ENCODE data around the gene CDK5R1. TPM values are rescaled to one million over a fixed set of nuclear protein-coding genes. Genes with fewer than 3 reads are reported as not detected.

The CDK5R1 gene
- 7.0 and 8.0 TPM in 2 replicates for total RNA-seq

DNA sequence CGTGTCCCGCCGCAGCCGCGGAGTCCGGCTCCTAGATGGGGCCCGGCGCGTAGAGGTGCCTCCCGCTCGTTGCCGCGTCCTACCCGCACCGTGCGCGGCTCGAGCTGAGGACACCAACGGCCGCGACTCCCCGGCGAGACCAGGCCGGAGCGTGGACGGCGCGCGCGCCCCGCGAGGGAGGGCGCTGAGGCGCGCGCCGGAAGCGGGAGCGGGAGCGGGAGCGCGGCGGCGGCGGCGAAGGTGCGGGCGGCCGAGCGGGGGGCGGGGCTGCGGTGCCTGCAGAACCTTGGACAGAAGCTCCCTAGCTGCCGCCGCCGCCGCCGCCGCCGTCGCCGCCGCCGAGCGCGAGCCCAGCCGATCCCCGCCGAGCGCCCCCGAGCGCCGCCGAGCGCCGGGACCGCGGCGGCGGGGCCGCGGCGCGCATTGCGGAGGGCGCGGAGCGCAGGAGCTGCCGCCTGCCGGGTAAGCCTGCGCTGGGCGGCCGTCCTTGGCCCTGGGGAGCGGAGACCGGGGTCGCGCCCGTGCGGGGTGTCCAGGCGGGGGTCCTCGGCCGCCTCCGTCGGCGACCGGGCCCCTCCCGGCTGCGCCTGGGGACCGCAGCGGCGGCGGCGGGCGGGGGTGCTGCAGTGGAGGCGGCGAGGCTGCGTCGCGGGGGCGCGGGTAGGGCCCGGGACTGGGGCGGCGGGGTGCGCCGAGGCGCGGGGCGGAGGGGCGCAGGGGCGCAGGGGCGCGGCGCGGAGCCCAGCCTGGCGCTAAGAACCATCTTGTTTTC is at the start of gene CDK5R1:
CDK5R1 (plus strand) TSS at position 293 of the 772 bp plus-strand sequence. CDS start 628 bp downstream, outside the sequence.
- no peak for TF ChIP-seq CTCF (conservative IDR thresholded peaks at IDR 0.05; ENCODE audit: low read depth, low read length)
- no peak for DNase-seq (ENCODE audit: low read depth)
- H3K4me3 ChIP-seq (ENCODE audit: low read depth, low read length) = peak within 1 kb of the TSS; percentile 63

- TF ChIP-seq CTCF (conservative IDR thresholded peaks at IDR 0.05; ENCODE audit: low read depth, low read length) = no peak
- DNase-seq (ENCODE audit: low read depth) = no peak
- H3K4me3 ChIP-seq (ENCODE audit: low read depth, low read length) = no peak overlapping the region
These were observed 46.1 kb upstream of the CDK5R1 start for GRCh38 chr17:32440722-32441121.

DNA sequence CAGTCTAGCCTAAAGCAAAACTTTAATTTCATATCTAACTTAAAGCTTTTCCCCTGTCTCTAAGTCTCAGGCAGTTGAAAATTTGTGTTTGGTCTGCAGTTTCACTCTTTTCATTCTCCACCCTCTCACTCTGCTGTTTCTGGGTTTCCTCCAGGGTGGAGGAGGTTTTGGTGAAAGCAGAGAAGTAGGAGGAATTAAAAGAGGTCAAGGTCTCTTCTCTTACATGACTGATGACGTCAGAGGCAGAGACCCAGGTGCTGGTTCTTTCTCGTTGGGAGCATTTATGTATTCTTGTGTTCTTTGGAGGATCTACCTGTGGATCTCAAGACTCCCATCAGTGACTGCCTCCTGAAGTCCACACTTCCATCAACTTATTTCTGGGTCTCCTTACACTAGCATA is 44.9 kb upstream of the CDK5R1 start:
- TF ChIP-seq CTCF (conservative IDR thresholded peaks at IDR 0.05; ENCODE audit: low read depth, low read length) = no peak
- H3K4me3 ChIP-seq (ENCODE audit: low read depth, low read length) = no peak overlapping the region
- DNase-seq (ENCODE audit: low read depth) = no peak

DNA sequence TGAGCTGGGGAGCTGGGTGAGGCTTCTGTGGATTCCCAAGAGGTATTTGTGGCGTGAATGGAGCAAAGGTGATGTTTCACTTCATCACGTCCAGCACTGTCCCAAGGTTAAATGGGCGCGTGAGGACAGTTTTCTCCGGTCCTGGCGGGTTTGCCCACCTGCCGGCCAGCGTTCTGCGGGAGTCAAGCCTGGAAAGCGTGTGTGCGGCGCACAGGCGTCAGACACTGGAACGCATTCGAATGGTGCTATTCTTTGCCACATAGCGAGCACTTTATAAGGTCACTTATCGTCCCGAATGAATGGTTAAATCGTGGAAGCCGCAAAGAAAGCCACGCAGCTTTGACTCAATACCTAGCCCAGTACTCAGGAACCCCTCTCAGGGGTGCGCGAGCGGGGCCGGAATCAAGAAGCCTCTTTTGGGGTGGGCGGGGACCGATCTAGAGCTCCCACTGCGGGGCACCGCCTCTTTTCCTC is 42.9 kb upstream of the CDK5R1 start:
- H3K4me3 ChIP-seq (ENCODE audit: low read depth, low read length) = peak overlapping the region; percentile 97
- no peak for TF ChIP-seq CTCF (conservative IDR thresholded peaks at IDR 0.05; ENCODE audit: low read depth, low read length)
- DNase-seq (ENCODE audit: low read depth) = no peak

DNA sequence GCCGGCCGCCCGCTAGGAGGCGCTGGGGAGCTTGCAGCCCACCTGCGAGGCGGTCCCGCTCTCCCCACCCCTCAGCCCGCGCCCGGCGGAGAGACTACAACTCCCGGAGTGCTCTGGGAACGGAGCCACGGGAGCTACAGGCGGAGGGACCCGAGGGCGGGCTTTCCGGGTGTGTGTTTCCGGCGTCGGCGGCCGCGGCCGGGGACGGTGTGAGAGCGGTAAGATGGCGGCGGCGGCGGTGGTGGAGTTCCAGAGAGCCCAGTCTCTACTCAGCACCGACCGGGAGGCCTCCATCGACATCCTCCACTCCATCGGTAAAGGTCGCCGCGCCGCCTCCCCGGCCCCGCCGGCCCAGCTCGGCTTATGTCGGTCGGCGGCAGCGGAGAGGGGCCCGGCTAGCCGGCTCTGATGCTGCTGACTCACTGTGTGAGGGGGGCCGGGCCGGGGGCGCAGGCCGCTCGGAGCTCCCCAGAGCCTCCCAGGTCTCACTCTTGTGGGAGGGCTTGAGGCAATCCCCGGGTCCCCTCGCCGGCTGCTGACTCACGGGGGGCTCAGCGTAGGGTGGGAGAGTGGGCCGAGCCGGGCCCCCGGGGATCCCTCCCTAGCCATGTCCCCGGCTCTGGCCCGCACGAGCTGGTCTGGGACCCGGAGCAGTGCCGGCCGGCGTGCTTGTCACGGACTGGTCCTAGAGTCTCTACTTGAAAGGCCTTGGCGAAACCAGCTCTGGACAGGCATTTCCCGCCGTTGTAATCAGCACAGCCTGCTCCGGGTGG is 42.3 kb upstream of the CDK5R1 start, which contains the start of gene PSMD11:
PSMD11 (plus strand) TSS at position 210 of the 773 bp plus-strand sequence; CDS start at position 224, 14 bp downstream.
- H3K4me3 ChIP-seq (ENCODE audit: low read depth, low read length) = peak within 1 kb of the TSS; percentile 97
- peak; percentile 76 for TF ChIP-seq CTCF (conservative IDR thresholded peaks at IDR 0.05; ENCODE audit: low read depth, low read length)
- DNase-seq (ENCODE audit: low read depth) = no peak

- DNase-seq (ENCODE audit: low read depth) = no peak
- peak; percentile 15 for TF ChIP-seq CTCF (conservative IDR thresholded peaks at IDR 0.05; ENCODE audit: low read depth, low read length)
These were observed 41.7 kb upstream of the CDK5R1 start for GRCh38 chr17:32445074-32445415.

More at GRCh38 chr17:32445074-32445415, 41.7 kb upstream of the CDK5R1 start:
- peak overlapping the region; percentile 97 for H3K4me3 ChIP-seq (ENCODE audit: low read depth, low read length)

Measured in epithelial cell of proximal tubule (primary cell).